ENCODE results near the gene COL6A1. TPM values are rescaled to one million over a fixed set of nuclear protein-coding genes. Genes with fewer than 3 reads are reported as not detected.
A peak's percentile ranks its signal among the peaks of the same experiment; 100 is the strongest.
"Not testable (repeated sequence)": the region's sequence is repeated elsewhere in the genome, so short reads cannot be mapped to it uniquely, and the experiment has no call there.

Gene COL6A1
- total RNA-seq, 1 donor from 2014 or later: 48.0 TPM

GRCh38 chr21:45944601-45945000 is 37.0 kb upstream of the COL6A1 start:
- DNase-seq (ENCODE audit: low spot score): no peak
- no peak for ATAC-seq

DNA sequence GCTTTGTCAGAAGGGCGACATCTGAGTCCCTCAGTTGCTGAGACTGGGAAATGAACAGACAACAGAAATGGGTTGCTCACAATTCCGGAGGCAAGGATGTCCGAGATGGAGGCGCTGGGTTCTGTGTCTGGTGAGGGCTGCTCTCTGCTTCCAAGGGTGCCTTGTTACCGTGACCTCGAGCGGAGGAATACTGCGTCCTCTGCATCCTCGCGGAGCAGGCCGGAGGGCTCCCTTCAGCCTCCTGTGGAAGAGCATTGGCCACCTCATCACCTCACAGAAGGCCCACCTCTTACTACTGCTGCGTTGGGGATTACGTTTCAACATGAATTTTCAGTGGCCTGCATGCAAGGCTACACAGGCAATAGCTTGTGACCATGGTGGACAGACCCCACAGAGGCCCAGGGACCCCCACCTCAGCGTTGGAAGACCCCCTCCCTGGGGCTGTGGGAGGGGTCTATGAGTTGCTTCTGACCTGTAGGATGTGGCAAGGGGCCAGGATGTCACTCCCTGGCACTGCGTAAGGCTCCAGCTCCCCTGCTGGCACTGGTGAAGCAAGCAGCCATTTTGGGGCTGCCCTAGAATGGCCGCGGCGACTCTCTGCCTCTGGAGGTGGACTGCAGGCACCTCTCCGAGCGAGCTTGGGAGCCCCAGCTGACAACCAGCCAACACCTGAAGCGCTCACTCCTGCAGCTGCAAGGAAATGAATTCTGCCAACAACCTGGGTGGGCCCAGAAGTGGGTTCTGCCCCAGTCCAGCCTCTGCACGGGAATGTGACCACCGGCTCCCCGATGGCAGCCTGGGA is 36.3 kb upstream of the COL6A1 start:
- no peak for ATAC-seq

GRCh38 chr21:45945868-45946210 is 35.7 kb upstream of the COL6A1 start:
- no peak for DNase-seq (ENCODE audit: low spot score)
- ATAC-seq: no peak

More for the DNA sequence above, 36.3 kb upstream of the COL6A1 start:
- no peak for DNase-seq (ENCODE audit: low spot score)

DNA sequence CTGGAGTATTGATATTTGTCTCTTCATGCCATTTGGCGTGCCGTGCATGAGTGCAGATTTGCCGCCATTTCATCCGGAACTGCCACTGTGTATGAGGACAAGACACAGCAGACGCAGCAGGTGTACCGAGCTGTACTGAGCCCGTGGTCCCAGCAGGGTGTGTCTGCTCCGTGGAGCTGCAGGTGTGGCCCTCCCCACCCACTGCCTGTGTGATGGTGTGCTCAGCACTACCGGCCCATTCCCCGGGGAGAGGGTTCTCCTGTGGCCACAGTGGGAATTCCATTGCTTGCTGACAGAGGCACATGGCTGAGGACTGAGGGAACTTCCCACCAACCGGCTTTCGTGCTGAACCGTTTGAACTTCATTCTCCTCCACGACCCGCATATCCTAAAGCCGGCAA is 34.3 kb upstream of the COL6A1 start:
- DNase-seq (ENCODE audit: low spot score) (no peak), ATAC-seq (no peak)

DNA sequence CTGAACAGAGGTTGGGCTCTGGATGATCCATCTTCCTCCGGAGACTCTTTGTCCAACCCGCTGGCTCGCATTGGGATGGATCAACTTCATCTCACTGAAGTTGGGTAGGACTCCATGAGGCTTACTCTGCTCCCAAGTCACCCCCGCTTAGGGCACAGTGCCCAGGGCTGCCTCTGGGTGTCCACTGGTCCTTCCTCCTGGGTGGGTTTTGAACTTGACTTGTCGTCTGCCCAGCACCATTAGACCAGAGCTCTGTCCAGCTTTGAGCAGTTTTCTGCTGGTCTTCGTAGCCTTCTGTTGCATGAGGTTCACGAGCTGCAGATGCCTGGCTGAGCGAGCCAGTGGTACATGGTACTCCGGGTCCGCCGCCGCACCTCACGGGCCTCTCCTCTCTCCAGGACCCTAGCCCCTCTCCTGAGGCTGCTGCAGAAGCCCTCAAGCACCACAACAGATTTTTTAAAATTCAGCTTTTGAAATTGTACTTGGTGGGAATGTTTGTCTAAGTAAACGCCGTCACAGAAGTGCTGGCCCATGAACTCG is 33.8 kb upstream of the COL6A1 start:
- no peak for DNase-seq (ENCODE audit: low spot score)
- ATAC-seq: no peak

GRCh38 chr21:45948576-45949141 is 32.9 kb upstream of the COL6A1 start:
- DNase-seq (ENCODE audit: low spot score) (no peak), ATAC-seq (no peak)

DNA sequence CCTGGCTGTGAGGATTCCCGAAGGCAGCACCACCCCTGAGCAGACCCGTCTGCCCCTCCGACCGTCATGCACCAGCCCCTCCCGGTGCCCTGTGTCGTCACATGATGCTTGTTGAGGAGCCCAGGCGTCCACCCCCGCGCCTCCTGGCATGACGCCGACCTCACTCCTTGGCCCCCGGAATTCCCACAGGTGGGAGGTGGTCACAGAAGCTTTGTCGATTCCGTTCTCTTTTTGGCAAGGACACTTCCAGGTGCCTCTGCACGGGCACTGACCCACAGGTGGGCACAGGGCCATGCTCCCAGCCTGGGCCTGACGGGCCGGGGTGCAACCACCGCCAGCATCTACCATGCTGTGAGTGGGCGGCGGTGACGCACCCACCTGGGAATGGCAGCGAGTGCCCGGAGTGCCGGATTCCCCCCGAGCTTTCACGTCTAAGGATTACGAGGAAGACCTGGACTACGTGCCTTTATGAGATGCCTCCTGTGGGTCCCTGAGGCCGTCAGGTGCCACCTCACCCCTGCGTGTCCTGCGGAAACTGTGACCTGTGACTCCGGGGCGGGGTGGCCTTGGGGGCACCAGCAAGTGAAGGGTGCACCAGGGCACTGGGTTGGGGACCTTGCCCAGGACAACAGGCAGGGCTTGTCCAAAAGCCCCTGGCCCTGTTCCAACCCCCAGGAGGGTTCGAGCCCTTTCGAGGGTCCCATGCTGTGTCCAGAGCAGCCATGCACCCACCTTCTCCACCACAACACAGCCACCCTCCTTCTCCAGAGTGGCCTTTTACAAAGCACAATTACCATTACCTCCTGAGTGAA is 31.4 kb upstream of the COL6A1 start:
- DNase-seq (ENCODE audit: low spot score) (no peak), ATAC-seq (no peak)

- DNase-seq (ENCODE audit: low spot score): no peak
- no peak for ATAC-seq
Measured at GRCh38 chr21:45950740-45951515, 30.6 kb upstream of the COL6A1 start.

- DNase-seq (ENCODE audit: low spot score) (no peak), ATAC-seq (no peak)
Measured at GRCh38 chr21:45951676-45952075, 29.9 kb upstream of the COL6A1 start.

- not testable (repeated sequence) for ATAC-seq
Measured at GRCh38 chr21:45952527-45952926, 29.0 kb upstream of the COL6A1 start.

GRCh38 chr21:45952974-45953373 is 28.6 kb upstream of the COL6A1 start:
- no peak for DNase-seq (ENCODE audit: low spot score)
- ATAC-seq: no peak

More at GRCh38 chr21:45952527-45952926, 29.0 kb upstream of the COL6A1 start:
- DNase-seq (ENCODE audit: low spot score): not testable (repeated sequence)

- ATAC-seq: no peak
- no peak for DNase-seq (ENCODE audit: low spot score)
Measured at GRCh38 chr21:45954261-45954660, 27.3 kb upstream of the COL6A1 start.

GRCh38 chr21:45954921-45955320 is 26.6 kb upstream of the COL6A1 start:
- ATAC-seq (no peak), DNase-seq (ENCODE audit: low spot score) (no peak)

- ATAC-seq: no peak
- DNase-seq (ENCODE audit: low spot score): no peak
Measured at GRCh38 chr21:45957551-45957950, 24.0 kb upstream of the COL6A1 start.

DNA sequence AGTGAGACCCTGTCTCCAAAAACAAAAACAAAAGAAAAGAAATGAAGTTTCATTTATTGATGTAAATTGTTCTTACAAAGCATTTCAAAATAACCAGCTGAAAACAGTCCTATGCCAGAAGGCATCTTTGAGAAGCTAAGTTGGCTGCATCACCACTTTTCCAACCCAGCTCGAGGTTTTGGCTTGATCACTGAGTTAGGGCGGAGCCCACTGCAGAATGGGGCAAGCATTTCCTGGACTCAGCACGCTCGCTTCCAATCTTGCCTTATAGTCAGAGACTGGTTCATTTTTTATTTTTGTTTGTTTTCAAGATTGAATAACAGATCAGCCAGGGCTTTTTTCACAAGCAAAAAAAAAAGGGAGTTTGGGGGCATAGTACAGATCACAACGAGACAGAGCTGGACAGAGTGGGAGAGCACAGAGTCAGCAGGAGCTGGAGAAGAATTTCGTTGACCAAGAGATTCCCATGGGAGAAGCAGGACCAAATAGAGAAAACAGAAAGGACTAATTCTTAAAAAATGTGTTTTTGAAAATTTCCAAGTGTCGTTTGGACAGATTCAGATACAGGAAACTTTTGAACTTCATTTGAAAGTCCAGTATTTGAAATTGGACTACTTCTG is 23.5 kb upstream of the COL6A1 start:
- DNase-seq (ENCODE audit: low spot score) (no peak), ATAC-seq (no peak)

DNA sequence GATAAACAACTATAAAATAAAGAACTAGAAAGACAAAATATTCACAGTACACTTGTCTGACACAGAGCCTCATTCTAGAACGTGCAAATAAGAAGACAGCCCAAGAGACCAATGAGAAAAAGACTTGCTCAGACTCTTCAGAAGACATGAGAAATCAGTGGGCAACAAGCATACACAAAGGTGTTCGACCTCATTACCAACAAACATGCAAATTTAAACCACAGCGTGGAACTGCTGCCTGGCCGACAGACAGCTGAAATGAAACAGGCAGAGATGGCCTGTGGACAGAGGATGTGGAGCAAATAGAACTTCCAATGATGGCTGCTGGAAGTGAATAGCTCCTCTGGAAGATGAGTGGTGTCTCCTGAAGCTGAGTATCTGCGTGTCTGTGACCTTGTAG is 22.4 kb upstream of the COL6A1 start:
- DNase-seq (ENCODE audit: low spot score): no peak
- no peak for ATAC-seq

- DNase-seq (ENCODE audit: low spot score): no peak
- ATAC-seq: peak; percentile 19
Measured at GRCh38 chr21:45959779-45960390, 21.7 kb upstream of the COL6A1 start.

GRCh38 chr21:45961408-45961807 is 20.2 kb upstream of the COL6A1 start:
- DNase-seq (ENCODE audit: low spot score); ATAC-seq: not testable (repeated sequence)

DNA sequence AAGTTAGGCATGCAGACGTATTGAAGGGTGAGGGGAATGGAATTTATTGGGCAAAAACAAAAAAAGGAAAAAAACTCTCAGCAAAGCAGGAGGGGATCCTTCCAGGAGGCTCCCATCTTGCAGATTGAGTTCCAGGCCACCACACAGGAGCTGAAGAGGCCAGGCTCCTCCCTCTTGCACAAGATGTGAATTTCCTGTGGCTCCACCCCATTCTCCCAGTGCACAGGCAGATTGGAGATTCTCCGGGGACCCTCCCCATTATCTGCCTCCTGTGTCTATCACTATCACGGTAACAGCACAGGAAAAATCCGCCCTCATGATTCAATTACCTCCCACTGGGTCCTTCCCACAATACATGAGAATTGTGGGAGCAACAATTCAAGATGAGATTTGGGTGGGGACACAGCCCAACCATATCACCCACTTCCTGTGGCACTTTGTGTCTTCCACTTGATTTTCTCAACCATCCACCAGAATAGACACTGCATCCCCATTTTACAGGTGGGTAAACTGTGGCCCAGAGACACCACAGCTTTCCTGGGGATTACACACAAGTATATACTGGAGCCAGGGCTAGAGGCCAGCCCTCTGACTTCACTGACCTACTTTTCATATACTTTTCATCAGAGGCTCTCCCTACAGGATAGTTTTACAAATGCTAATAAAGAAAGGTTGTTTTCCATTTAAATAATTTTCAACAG is 18.9 kb upstream of the COL6A1 start:
- ATAC-seq: no peak
- DNase-seq (ENCODE audit: low spot score): no peak

All from left lobe of liver (tissue), 2 donors.